ENCODE results near the gene ADAMTS5.

Gene ADAMTS5

DNA sequence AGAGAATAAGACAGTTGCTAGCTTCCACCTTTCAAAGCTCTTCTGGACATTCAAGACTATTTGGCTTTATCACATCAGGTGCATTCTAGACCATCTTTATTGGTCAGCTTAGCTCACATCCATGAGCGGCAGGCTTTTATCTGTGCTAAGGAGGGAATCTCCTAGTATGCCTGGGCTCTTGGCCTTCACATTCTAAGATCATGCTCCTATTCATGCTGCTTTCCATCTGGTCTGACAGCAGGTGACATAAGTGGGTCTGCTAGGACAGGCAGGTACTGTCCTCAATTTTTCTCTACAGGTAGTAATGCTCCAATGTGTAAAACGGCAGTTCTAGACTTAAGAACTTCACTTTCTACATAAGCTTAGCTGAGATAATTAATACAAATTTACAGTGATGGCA lies 82.5 kb downstream of the ADAMTS5 start:
- DNase-seq (ENCODE audit: extremely low read depth, insufficient read length) = no peak
- H3K27me3 ChIP-seq (replicated peaks; ENCODE audit: control insufficient read depth, insufficient read depth, low read length) = no peaks in the 10 kb centered on the region
- TF ChIP-seq, protein P1, sequence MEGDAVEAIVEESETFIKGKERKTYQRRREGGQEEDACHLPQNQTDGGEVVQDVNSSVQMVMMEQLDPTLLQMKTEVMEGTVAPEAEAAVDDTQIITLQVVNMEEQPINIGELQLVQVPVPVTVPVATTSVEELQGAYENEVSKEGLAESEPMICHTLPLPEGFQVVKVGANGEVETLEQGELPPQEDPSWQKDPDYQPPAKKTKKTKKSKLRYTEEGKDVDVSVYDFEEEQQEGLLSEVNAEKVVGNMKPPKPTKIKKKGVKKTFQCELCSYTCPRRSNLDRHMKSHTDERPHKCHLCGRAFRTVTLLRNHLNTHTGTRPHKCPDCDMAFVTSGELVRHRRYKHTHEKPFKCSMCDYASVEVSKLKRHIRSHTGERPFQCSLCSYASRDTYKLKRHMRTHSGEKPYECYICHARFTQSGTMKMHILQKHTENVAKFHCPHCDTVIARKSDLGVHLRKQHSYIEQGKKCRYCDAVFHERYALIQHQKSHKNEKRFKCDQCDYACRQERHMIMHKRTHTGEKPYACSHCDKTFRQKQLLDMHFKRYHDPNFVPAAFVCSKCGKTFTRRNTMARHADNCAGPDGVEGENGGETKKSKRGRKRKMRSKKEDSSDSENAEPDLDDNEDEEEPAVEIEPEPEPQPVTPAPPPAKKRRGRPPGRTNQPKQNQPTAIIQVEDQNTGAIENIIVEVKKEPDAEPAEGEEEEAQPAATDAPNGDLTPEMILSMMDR (IDR thresholded peaks at IDR 0.05; ENCODE audit: insufficient read depth, low read length, poor library complexity, severe bottlenecking) = no peak
- H3K36me3 ChIP-seq (ENCODE audit: control insufficient read depth, insufficient read depth, low read length) = no peaks in the 10 kb centered on the region
- no peak overlapping the region for H3K4me3 ChIP-seq (replicated peaks; ENCODE audit: low read depth, low read length)

DNA sequence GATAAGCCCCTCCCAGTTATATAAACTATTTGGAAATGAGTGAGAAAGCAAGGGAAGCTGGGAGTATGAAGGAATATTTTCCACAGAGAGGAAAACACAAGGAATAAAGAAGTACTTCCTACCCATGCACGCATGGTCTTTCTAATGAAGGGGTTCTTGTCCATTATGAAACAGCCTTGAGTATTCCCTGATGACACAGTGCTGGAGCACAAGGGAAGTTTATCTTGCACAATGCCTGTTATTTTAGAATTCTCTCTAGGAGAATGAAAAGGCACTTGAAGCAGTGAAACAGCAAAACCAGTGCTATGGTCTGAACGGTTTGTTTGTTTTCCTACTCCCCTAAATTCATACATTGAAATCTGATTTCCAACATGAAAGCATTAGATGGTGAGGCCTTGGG lies 83.1 kb downstream of the ADAMTS5 start:
- TF ChIP-seq, protein P1 (IDR thresholded peaks at IDR 0.05; ENCODE audit: insufficient read depth, low read length, poor library complexity, severe bottlenecking) = no peak
- H3K4me3 ChIP-seq (replicated peaks; ENCODE audit: low read depth, low read length) = no peak overlapping the region
- no peaks in the 10 kb centered on the region for H3K36me3 ChIP-seq (ENCODE audit: control insufficient read depth, insufficient read depth, low read length)
- H3K27me3 ChIP-seq (replicated peaks; ENCODE audit: control insufficient read depth, insufficient read depth, low read length) = no peaks in the 10 kb centered on the region
- DNase-seq (ENCODE audit: extremely low read depth, insufficient read length) = no peak

DNA sequence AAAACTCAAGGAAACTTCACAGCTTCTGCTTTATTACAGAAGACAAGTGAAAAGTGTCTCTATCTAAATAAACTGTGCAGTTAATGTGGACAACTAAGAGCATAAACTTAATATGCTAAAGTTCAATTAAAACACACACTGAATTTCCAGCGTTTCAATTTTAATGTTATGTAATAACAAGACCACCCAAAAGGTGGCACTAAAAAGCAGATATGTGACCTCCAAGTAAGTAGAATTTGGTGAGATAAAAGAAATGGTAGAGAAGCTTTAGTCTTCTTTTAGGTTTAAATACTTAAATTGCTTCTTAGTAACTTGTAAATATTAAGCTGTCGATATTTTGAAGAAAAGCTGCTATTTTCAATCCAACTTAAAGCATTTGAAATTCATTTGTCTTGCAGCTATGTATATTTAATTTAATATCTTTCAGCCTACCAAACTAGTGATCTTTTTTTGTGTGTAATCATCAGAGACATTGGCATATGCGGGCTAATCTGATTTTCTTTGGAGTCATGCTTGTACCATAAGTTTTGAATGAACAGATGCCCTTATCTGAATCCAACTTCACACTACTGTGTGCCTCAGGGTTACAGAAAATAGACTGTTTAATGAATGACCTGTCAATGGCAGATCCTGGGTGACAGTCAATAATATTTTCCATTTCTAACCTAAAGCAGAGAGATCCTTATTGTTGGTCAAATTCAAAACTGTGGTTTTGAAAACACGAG lies 85.2 kb downstream of the ADAMTS5 start:
- Histone ChIP-seq H3K36me3 (ENCODE audit: control insufficient read depth, insufficient read depth, low read length) (no peaks in the 10 kb centered on the region), H3K27me3 (replicated peaks; ENCODE audit: control insufficient read depth, insufficient read depth, low read length) (no peaks in the 10 kb centered on the region), H3K4me3 (replicated peaks; ENCODE audit: low read depth, low read length) (no peak overlapping the region)
- TF ChIP-seq, protein P1 (IDR thresholded peaks at IDR 0.05; ENCODE audit: insufficient read depth, low read length, poor library complexity, severe bottlenecking) = no peak
- DNase-seq (ENCODE audit: extremely low read depth, insufficient read length) = no peak

DNA sequence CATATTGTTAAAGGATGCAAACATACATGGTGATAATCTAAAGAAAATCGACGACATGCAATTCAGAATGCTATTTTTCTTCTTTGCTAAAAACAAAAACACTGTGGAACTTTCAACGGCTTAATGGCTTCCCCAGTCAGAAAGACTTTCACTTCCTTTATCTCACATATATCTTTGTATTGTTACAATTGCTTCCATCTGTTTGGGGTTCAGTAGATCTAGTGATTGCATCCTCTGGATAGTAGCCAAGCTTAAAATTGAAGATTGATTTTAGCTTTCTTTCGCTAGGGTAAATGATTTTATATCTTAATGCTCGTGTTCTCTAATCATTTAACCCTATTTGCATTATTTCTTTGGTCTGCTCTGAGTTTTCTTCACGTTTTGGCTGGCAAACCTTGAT lies 89.9 kb downstream of the ADAMTS5 start:
- DNase-seq (ENCODE audit: extremely low read depth, insufficient read length) = no peak
- no peaks in the 10 kb centered on the region for H3K27me3 ChIP-seq (replicated peaks; ENCODE audit: control insufficient read depth, insufficient read depth, low read length)
- TF ChIP-seq, protein P1 (IDR thresholded peaks at IDR 0.05; ENCODE audit: insufficient read depth, low read length, poor library complexity, severe bottlenecking) = no peak
- H3K36me3 ChIP-seq (ENCODE audit: control insufficient read depth, insufficient read depth, low read length) = no peaks in the 10 kb centered on the region
- no peak overlapping the region for H3K4me3 ChIP-seq (replicated peaks; ENCODE audit: low read depth, low read length)

DNA sequence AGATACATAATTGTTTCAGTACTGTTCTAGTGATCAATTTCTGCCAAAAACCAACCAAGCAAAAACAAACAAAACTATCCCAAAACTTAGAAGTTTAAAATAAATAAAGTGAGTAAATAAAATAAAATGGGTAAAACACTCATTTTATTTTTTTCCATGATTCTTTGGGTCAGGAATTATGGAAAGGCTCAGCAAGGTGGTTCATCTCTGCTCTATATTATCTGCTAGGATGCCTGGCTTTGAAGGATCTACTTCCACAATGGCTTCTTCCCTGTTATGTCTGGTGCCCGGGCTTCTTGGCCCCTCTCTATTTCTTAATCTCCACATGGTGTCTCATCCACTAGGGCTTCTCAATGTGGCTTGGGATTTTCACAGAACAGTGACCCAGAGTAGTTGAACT lies 92.5 kb downstream of the ADAMTS5 start:
- Histone ChIP-seq H3K27me3 (replicated peaks; ENCODE audit: control insufficient read depth, insufficient read depth, low read length) (no peaks in the 10 kb centered on the region), H3K4me3 (replicated peaks; ENCODE audit: low read depth, low read length) (no peak overlapping the region), H3K36me3 (ENCODE audit: control insufficient read depth, insufficient read depth, low read length) (no peaks in the 10 kb centered on the region)
- TF ChIP-seq, protein P1 (IDR thresholded peaks at IDR 0.05; ENCODE audit: insufficient read depth, low read length, poor library complexity, severe bottlenecking) = no peak
- DNase-seq (ENCODE audit: extremely low read depth, insufficient read length) = no peak

Data from GM06990 (cell line).